GM18517 (cell line): ENCODE results near the gene EMP1.

Experiments used
- ATAC-seq: cut with Tn5 transposase; IDR thresholded peaks from one replicate; pipeline ENCODE4 v1.9.1; 2021; ENCODE audit warnings: mild to moderate bottlenecking, moderate library complexity; ENCODE audit not compliant: unreplicated experiment

The EMP1 gene

DNA sequence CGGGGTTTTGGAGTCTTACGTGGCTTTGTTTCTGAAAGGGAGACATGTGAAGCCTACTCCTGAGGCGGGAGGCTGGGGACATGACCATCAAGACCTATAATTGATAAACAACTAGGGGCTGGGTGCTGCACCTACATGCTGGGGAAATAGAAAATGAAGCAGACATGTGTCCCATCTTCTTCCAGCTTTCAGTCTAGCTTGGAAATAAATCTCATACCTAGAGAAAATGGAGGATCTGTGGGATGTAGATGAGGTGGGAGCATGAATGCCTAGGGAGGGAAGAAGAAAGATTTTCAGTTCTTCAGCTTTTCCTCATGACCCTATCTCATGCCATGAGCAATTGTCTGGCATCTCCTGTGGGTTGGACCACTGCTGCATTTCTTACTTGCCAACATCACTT lies 22.1 kb downstream of the EMP1 start:
- no peak for ATAC-seq

DNA sequence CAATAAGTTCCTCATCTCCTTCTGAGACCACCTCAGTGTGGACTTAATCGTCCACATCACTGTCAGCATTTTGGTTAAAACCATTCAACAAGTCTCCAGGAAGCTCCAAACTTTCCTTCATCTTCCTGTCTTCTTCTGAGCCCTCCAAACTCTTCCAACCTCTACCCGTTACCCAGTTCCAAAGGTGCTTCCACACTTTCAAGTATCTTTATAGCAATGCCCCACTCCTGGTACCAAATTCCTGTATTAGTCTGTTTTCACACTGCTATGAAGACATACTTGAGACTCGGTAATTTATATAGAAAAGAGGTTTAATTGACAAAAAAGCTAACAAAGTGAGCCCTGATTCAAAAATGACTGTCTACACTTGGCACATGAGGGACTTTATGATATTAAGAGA lies 22.8 kb downstream of the EMP1 start:
- ATAC-seq: no peak

DNA sequence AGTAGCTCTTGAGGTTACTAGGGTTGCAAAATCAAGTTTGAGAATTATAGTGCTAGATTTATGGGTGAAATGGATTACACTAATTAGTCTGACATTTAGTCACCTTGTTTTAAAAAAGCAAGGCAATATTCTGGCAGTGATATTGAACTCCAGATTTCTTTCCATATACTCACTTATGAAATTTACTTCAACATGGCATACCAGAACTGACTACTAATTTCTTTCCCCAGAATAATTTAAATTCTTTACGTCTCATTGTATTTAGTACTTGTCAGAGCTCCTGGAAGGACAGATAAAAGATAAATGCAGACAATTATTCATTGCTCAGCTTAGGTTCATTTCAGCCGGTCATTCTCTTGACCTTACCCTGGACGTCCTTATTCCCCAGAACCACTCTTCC lies 24.3 kb downstream of the EMP1 start:
- ATAC-seq: no peak

DNA sequence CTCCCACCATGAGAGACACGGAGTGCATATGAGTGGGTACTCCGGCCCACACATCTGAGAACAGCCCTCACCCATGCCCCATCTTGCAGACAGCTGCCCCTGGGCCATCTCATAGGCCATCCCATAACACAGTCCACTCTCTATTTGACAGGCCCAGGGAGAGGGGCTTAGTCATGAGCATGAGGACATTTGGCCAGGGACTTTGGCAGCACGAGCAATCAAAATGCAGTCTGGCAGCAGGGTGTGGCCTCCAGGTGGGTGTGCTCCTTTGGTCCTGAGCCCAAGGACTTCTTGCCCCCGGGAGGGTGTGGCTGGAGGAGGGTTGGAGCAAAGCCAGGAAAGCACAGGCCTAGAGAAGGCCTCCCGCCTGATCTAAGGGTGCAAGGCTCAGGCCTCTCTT lies 25.6 kb downstream of the EMP1 start:
- no peak for ATAC-seq

DNA sequence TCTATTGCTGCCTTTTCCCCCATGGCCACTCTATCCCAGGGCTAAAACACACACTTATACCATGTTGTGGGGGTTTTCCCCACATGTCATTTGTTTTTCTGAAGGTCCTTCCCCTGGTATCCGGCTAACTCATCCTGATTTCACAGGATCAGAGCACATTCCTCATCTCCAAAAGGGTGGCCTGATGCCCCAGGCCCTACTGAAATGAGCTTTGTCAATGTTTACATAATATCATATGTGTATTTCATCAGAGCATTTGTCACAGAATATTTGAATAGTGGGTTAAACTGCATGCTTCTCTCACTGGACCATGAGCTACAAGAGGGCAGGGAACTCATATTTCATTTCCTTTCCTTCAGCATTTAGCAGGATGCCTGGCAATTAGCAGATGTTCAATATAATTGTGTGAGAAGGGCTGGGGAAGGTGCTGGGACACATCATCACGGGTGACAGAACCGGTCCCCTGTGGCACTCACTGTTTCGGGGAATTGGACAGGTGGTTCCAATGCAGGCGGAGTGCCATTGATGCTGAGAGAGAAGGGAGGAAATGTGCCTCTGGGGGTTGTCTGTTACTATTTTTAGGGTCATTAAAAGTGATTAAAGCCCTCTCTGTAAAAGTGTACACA lies 26.8 kb downstream of the EMP1 start:
- no peak for ATAC-seq

DNA sequence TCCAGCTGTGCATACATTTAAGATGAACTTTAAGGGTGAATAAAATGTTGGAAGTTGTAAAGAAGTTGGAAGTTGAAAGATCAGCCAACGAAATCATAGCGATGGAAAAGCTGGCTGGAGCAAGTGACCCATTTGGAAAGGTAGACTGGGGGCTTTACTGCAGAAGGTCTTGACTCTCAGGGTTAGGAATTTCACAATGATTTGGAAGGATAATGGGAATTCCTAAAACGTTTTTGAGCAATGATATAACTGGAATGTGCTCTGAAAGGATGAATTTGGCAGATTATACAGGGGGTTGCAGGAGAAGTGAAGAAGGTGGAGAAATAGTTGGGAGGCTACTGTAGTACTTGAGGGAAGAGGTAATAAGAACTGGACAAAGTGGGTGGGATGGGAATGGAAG lies 27.4 kb downstream of the EMP1 start:
- ATAC-seq: no peak

DNA sequence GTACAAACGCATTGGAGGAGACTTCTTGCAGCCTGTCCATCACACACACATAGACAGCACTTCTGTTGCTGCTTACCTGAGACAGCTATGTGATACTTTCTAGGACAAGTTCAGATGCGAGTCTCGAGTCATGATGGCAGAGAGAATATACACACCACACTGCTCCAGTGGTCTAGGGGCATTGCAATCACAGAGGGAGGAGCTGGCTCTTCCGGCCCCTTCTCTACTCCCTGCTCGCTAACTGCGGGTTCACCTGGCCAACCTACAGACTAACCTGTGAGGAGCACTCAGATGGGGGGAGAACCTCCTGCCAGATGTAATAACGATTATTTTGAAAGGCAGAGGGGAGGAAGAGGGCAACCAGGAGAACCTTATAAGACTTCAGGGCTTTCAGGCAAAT lies 30.7 kb downstream of the EMP1 start:
- ATAC-seq: no peak

DNA sequence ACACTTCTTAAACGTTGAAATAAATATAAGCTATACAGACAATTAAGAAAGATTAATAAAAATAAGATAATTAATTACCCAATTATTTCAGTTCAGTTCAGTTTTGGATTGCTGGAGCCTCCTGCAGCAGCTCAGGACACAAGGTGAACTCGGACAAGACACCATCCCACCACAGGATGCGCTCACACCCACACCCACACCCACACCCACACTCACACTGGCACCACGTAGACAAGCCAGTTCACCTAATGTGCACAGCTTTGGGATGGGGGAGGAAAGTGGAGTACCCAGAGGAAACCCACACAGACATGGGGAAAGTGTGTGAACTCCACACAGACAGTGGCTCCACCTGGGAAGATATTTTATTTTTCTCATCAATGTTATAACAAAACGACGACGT lies 32.1 kb downstream of the EMP1 start:
- ATAC-seq: no peak

DNA sequence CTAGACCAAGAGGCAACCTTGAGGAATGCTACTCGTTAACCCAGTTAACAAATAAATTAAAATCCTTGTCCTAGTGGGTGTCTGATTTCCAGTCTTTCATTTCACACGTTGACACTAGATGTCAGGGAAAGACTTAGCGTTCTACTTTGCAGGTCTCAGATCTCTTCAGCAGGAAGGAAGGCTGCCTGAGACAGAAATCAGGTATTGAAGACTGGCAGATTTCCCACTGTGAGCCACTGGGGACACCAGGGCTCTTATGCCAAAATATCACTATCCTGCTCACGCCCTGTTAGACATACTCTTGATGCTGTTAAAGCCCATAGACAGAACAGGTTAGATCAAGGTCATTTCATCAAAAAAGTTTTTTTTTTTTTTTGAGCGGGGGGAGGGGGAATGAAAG lies 33.0 kb downstream of the EMP1 start:
- no peak for ATAC-seq

DNA sequence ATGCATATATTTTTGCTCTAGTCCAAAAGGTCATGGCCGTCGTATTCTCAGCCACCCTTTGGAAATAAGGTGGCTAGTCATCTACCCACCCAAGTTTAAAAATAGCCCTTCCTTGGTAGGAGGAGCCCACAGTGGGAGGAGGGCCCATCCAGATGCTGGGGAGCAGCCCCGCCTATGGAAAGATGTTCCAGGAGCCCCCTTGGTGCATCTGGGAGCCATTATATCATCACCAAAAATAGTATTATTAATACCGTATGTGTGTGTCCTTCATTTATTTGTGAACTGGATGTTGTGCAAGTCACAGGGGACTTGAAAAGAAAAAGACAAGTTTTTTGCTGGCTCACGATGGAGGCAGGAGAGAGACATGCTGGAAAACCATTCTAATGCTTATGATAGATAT lies 34.0 kb downstream of the EMP1 start:
- no peak for ATAC-seq

DNA sequence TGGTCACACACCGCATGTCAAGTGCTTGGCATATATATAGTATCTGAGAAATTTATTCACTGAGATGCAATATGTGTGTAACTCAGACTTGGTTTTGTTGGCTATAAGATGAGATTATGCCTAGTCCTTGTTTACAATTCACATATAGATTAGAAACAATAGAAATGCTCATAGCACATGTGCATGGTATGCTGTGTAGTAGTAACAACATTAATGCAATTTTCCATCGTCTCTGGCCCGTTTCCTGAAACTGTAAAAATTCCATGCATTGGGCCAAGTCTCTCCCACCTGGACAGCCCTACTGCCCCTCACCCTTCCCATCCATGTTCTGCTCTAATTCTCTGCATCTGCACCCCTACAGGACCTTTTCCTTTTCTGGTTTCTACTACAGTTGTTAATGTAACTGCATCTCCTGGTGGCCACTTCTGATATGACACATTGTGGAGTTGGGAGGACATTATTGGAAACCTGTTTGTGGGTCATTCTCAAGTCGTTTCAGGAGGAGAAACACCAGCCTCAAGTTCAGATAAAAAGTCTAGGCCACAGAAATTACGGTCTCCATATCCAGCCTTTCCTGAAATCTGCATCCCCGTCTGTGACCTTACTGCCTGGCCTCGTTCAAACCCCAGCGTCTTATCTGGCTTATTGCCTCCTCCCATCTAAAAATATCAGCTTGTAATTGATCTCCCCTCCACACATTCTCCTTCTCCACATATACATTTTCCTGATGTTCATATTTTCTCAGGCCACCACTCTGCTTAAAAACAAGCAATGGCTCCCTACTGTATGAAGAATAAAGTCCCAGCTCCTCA lies 37.5 kb downstream of the EMP1 start:
- no peak for ATAC-seq

DNA sequence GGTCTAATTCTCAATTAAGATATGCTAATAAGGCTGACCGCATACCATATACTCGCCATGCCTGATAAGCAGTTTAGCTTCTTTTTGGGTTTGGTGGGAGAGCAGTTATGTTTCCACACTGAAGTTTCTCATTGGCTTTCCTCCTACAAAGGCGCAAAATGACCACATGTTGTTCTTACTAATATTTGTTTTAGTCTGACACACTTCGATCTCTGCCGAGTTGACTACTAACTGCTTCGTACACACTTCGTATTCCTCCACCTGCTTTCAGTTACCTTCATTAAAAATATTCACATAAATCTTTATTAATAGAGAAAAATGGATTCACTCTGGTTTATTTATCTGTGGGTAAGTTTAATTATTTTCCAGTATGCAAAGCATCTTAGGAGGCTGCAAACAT lies 41.7 kb downstream of the EMP1 start:
- no peak for ATAC-seq

DNA sequence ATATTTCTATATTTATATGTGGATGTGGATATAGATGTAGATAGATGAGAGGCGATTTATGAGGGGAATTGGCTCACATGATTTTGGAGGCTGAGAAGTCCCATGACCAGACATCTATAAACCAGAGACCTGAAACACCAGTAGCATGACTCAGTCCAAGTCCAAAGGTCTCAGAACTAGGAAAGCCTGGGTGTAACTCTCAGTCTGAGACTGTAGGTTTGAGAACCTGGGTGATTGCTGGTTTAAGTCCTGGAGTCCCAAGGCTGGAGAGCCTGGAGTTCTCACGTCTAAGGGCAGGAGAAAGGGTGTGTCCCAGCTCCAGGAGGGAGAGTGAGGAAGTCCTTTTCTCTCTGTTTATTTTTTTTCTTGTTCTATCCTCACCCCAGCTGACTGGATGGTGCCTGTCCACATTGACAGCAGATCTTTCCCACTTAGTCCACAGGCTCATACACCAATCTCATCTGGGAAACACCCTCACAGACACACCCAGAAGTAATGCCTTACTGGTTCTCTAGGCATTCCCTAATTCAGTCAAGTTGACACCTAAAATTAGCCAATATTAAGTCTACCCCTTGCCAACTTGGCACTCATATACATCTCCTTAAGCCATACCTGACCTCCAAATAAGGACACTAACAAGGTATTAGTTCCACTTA lies 45.4 kb downstream of the EMP1 start:
- no peak for ATAC-seq

DNA sequence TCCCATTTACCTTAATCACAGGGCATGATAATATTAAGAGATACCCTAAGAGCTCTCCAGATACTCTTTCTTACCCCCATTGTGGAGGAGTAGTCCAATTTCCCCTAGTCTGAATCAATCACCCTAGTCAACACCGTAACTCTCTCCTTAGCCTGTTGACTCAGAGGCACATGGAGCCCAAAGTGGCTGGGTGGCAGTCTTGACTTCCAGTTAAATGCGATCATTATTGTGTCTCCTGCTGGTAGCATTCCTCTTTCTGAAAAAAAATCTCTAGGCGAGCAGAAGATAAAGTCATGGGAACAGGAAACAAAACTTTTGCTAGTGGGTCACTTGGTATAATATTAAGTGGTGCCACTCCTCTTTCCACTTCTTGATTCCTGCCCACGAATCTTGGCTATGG lies 46.4 kb downstream of the EMP1 start:
- no peak for ATAC-seq

DNA sequence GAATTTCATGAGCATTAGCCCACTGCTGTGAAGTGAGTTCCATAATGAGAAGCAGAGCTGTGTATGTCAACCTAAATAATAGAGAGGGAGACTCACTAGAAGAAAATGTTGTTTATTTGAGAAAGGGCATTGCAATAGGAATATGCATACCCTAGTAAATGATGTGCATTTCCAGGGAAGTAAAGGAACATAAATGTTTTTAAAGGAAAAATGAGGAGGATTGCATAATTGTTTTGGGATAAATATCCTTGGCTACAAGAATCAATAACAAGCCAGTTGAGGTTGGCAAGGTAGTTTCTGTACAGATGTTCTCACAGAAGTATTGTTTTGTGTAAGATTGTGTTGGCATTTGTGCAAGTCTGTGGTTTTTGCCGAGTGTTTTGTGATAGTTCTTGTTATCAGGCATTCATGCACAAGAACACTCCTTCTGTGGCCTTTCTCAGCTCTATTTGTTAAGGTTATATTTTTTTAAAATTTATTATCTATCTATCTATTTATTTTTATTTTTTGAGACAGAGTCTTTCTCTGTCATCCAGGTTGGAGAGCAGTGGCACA lies 47.1 kb downstream of the EMP1 start:
- ATAC-seq: no peak

DNA sequence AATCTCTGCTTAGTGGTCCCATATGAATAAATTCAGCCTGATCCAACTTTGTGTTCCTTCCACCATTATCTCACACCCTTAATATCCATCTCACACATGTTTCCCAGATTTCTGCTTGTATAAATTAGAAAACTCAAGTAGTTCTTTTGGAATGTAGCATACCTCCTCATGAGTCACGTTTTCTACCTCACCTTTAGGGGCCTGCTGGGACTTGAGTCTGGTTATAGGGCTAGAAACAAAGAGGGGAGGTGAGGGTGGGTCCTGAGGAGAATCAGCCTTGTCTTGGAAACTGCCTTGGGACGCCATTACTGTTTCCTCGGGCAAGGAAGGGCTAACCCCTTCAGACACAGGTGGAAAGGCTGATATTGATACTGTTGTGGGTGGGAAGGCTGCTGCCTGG lies 51.1 kb downstream of the EMP1 start:
- no peak for ATAC-seq

DNA sequence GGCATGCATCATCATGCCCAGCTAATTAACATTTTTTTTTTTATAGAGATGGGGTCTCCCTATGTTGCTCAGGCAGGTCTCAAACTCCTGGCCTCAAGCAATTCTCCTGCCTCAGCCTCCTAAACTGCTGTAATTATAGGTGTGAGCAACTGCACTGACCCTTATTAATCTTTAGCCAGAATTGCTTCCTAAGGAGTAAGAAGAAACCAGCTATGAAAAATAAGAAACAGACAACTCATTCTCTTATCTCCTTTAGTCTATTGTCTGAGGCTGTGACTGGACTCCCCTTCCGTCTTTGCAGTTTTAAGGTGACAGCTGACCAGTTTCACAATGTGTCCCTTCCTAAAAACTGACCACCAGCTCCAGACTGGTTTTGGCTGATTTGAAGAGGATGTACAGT lies 52.4 kb downstream of the EMP1 start:
- no peak for ATAC-seq

DNA sequence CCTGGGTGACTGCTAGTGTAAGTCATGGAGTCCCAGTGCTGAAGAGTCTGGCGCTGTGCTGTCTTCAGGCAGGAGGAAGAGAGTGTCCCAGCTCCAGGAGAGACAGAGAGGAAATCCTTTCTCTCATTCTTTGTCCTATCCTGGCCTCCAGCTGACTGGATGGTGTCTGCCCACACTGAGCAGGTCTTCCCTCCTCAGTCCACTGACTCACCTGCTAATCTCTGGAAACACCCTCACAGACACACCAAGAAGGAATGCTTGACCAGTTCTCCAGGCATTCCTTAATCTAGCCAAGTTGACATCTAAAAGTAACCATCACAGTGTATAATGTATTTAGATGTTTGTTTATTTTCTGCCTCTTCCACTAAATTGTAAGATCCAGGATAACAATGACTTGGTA lies 53.9 kb downstream of the EMP1 start:
- ATAC-seq: no peak

DNA sequence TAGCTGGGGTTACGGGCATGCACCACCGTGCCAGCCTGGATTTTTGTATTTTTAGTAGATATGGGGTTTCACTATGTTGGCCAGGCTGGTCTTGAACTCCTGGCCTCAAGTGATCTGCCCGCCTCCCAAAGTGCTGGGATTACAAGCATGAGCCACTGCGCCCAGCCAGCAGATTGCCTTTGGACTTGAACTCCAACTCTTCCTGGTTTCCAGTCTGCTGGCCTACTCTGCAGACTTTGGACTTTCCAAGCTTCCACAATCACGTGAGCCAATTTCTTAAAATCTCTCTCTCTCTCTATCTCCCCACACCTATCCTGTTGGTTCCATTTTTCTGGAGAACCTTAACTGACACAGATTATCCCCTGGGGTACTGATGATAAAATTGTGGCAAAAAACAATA lies 55.0 kb downstream of the EMP1 start:
- ATAC-seq: no peak

DNA sequence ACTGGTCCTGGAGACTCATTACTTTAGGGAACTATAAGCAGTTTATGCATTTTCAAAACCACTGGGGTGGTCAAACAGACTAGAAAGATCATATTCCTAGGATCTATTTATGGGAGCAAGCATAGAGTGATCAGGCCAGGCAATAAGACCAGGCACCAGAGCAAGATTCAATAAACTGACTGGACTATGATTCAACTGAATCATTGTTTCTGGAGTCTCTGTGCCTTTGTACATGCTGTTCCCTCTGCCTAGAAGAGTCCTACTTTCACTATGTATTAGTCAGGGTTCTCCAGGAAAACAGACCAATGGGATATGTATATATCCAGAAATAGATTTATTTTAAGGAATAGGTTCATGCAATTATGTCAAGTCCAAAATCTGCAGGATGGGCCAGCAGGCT lies 55.5 kb downstream of the EMP1 start:
- no peak for ATAC-seq

DNA sequence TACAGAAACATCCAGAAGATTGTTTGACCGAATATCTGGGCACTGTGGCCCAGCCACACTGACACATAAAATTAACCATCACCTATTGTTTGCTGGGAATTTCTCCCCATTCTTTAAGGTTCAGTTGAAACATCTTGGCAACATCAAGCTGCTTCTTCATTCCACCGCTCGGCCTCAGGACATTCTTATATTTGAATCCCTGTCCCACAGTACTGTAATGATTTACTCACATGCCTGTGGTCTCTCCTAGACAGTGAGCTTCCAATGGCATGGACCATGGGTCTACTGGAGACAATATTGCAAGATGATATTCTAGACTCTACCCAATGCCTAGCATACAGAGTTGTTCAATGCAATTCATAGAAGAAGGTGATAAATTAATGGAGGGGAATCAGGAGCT lies 56.1 kb downstream of the EMP1 start:
- no peak for ATAC-seq
